Hepatocyte (in vitro differentiated cells): Measurements from ENCODE around the gene ARHGAP35.

Experiments
- EZH2 ChIP-seq: fragments of 200-600 bp; sonication (generic); IDR thresholded peaks from 2 replicates; pipeline ENCODE4 v1.6.1; 2016; ENCODE audit warnings: antibody characterized with exemption, mild to moderate bottlenecking, borderline replicate concordance
- EZH2phosphoT487 ChIP-seq: fragments of 200-600 bp; sonication (generic); IDR thresholded peaks from one replicate; pipeline ENCODE4 v1.6.1; 2018; ENCODE audit warnings: antibody characterized with exemption, mild to moderate bottlenecking, low read depth, moderate library complexity; ENCODE audit not compliant: unreplicated experiment, severe bottlenecking
- TF ChIP-seq, protein P1 (sequence below): fragments of 200-600 bp; sonication (generic); IDR thresholded peaks from 2 replicates; pipeline ENCODE4 v1.5.1; 2016; ENCODE audit warnings: antibody characterized with exemption, mild to moderate bottlenecking; ENCODE audit not compliant: poor library complexity

GRCh38 chr19:46844067-46844489 is 16.7 kb upstream of the ARHGAP35 start:
- TF ChIP-seq EZH2, result no peak
- TF ChIP-seq, protein P1, sequence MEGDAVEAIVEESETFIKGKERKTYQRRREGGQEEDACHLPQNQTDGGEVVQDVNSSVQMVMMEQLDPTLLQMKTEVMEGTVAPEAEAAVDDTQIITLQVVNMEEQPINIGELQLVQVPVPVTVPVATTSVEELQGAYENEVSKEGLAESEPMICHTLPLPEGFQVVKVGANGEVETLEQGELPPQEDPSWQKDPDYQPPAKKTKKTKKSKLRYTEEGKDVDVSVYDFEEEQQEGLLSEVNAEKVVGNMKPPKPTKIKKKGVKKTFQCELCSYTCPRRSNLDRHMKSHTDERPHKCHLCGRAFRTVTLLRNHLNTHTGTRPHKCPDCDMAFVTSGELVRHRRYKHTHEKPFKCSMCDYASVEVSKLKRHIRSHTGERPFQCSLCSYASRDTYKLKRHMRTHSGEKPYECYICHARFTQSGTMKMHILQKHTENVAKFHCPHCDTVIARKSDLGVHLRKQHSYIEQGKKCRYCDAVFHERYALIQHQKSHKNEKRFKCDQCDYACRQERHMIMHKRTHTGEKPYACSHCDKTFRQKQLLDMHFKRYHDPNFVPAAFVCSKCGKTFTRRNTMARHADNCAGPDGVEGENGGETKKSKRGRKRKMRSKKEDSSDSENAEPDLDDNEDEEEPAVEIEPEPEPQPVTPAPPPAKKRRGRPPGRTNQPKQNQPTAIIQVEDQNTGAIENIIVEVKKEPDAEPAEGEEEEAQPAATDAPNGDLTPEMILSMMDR, result no peak
- TF ChIP-seq EZH2phosphoT487, result no peak
